ENCODE data around the gene CHST9.

The CHST9 gene

DNA sequence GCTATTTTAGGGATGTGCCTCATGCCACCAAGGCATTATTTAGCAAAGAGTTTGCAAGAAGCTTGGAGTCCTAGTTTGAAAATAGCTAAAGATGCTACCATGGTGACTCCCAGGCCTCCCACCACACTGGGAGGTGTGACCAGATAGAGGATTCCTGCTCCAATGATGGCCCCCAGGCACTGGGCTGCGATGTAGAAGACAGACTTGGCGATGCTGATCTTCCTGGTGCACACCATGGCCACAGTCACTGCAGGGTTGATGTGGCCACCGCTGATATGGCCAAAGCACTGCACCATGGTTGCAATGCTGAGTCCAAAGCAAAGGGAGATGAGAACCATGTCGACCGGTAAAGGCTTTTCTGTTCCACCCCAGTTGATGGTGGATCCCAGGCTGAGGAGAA, 323.0 kb downstream of the CHST9 start:
- no peak for DNase-seq

All from DMS79 treated with DMSO at 0.1 percent for 48 hours (cell line).